NCI-H2196 treated with DMSO at 0.1 percent for 48 hours (cell line): ENCODE data around the gene PLGLB1.
"Not testable (repeated sequence)": the region's sequence is repeated elsewhere in the genome, so short reads cannot be mapped to it uniquely, and the experiment has no call there.

Source experiments
- DNase-seq: peaks from one replicate; lab custom pipeline; 2025; ENCODE audit not compliant: unreplicated experiment; lab: John Stamatoyannopoulos, UW

Gene PLGLB1

GRCh38 chr2:87021744-87022143 is at the start of gene PLGLB1:
Gene PLGLB1, minus strand, starts transcription at chr2:87021844. Its CDS starts 61 bp downstream, at chr2:87021783.
- not testable (repeated sequence) for DNase-seq

DNA sequence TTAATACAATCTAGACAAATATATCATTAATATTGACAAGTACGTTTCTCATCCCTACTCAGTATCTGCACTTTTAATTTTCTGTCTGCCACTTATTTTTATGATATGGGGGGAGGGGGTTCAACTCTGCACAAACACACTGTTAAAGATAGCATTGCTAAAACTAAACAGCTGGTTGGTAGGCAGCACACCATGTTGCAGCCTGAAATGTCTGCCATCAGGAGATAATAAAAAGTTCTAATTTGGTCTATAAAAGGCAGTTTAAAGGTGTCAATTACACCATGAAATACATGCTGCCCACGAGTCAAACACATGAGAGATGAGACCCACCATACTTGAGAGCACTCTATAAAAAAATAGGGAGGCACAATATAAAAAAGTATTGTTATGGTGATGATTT is 42.7 kb upstream of the PLGLB1 start:
- not testable (repeated sequence) for DNase-seq

GRCh38 chr2:87063431-87063830 is 41.8 kb upstream of the PLGLB1 start:
- not testable (repeated sequence) for DNase-seq

DNA sequence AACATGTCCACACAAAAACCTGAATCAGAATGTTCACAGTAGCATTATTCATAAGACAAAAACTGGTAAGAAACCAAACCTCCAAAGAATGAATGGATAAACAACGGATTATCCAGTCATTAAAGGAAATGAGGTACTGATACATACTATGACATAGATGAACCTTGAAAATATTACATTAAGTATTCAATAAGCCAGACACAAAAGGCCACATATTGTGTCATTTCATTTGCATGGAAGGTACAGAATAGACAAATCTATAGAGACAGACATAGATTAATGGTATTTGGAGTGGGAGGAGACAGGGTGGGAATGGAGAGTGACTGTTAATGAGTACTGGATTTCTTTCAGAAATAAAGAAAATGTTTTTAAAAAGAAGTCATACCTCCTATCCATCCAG is 39.9 kb upstream of the PLGLB1 start:
- not testable (repeated sequence) for DNase-seq

- not testable (repeated sequence) for DNase-seq
Measured at GRCh38 chr2:87057606-87058005, 36.0 kb upstream of the PLGLB1 start.

- not testable (repeated sequence) for DNase-seq
Measured at GRCh38 chr2:87056843-87057242, 35.2 kb upstream of the PLGLB1 start.

DNA sequence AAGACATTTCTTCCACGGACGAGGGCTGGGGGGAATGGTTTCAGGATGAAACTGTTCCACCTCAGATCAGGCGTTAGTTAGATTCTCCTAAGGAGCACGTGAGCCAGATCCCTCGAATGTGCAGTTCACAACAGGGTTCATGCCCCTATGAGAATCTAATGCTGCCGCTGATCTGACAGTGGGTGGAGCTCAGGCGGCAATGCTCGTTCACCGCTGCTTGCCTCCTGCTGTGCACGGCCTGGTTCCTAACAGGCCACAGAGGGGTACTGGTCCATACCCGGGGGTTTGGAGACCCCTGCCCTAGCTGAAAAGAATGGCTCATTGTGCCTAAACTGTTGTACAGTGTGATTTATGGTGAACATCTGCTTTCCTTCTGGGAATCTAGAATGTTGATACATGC is 34.8 kb upstream of the PLGLB1 start:
- not testable (repeated sequence) for DNase-seq

- not testable (repeated sequence) for DNase-seq
Measured at GRCh38 chr2:87054375-87054774, 32.7 kb upstream of the PLGLB1 start.

DNA sequence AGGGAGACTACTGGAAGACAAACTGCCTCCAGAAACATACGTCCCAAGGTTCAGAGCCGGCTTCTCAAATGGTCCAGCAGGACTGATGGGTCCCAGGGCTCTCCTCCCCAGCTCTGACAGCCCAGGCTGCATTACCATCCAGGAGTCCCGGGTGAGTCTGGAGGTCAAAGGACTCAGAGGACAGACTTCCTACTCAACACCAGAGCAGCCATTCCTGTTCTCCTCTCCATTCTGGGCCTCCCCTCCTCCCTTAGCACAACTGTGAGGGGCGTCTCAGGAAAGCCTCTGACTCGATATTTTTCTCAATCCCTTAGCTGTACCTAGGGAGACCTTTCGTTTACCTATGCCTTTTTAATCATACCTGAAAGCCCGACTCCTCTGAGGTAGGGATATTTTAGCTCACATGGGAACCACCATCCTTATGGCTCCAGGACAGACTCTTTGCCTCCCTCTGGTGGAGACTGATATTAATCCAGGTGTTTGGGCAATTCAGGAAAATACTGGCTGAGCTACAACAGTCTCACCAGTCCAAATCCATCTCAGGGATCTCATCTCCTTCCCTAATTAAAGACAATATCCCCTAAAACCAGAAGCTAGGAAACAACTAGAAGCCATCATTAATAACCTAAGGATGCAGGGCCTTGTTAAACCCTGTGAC is 19.8 kb upstream of the PLGLB1 start:
- not testable (repeated sequence) for DNase-seq

DNA sequence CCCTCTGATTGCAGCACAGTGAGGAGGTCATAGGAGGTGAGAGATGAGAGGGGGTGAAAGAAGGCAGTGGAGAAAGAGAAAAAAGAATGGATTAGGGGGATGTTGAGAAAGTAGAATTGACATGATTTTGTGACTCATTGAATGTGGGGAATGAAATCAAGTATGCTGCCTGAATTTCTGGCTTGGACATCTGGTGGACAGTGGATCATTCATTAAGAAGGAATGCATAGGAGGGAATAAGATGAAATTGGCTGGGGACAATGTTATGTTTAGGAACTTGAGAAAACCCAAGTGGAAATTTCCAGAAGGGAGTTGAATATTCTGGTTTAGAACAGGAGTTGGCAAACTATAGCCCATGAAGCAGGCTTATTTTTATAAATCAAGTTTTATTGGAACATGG is 7.0 kb upstream of the PLGLB1 start:
- not testable (repeated sequence) for DNase-seq

DNA sequence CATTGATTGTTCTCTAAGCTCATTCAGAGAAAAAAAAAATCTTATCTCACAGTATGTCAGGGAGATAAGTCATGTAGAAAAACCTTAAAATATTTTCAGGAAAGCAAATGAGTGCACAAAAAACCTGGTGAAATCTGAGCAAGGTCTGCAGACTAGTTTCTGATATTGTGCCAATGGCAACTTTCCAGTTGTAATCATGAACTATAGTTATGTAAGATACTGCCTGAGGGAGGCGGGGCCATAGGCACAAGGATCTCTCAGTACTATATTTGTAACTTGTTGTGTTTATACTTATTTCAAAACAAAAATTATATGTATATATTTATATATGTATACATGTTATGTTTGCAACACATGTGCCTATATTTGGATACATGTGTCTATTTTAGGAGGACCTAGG is 5.2 kb upstream of the PLGLB1 start:
- DNase-seq = not testable (repeated sequence)

DNA sequence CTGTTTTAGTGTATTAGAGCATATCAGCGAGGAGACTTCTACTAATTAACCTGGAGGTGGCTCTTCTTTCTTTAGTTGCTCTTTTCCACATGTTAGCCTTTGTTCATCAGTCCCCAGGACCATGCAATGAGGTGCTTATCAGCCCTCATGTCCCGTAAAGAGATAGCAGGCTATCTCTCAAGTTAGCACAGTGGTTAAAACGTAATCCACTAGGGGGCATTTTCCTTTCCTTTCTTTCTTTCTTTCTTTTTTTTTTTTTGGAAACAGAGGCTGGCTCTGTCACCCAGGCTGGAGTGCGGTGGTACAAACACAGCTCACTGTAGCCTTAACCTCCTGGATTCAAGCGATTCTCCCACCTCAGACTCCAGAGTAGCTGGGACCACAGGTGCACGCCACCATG is 4.3 kb upstream of the PLGLB1 start:
- not testable (repeated sequence) for DNase-seq

- DNase-seq = not testable (repeated sequence)
Measured at GRCh38 chr2:87023988-87024615, 2.5 kb upstream of the PLGLB1 start.

GRCh38 chr2:87021043-87021442 is 601 bp downstream of the PLGLB1 start:
- DNase-seq = not testable (repeated sequence)

GRCh38 chr2:87019053-87019452 is 2.6 kb downstream of the PLGLB1 start:
- not testable (repeated sequence) for DNase-seq

- not testable (repeated sequence) for DNase-seq
Measured at GRCh38 chr2:87014489-87015169, 7.0 kb downstream of the PLGLB1 start.

GRCh38 chr2:87004398-87004797 is 17.2 kb downstream of the PLGLB1 start:
- DNase-seq = not testable (repeated sequence)
